Loucy (cell line): ENCODE results near the gene KSR2.

Experiments used
- H2AFZ ChIP-seq: fragments of 200-600 bp; sonication (generic); 2 replicates; pipeline ENCODE4 v1.6.0; 2016; ENCODE audit warnings: antibody characterized with exemption, mild to moderate bottlenecking, low read length, moderate library complexity
- H3F3A ChIP-seq: fragments of 200-600 bp; 2 replicates; pipeline ENCODE4 v1.6.0; 2016; ENCODE audit warnings: antibody characterized with exemption, low read depth, mild to moderate bottlenecking
- H3K27me3 ChIP-seq: fragments of 200-600 bp; sonication (generic); 2 replicates; pipeline ENCODE4 v1.6.1; 2014; ENCODE audit warnings: low read length, mild to moderate bottlenecking; ENCODE audit not compliant: insufficient read depth, poor library complexity, severe bottlenecking
- H3K36me3 ChIP-seq: fragments of 200-600 bp; sonication (generic); 2 replicates; pipeline ENCODE4 v1.6.1; 2016; ENCODE audit warnings: low read length; ENCODE audit not compliant: insufficient read depth
- H3K4me1 ChIP-seq: fragments of 200-600 bp; sonication (generic); 2 replicates; pipeline ENCODE4 v1.5.1; 2014; ENCODE audit warnings: low read length, mild to moderate bottlenecking; ENCODE audit not compliant: insufficient read depth, poor library complexity, severe bottlenecking
- H3K4me2 ChIP-seq: fragments of 200-600 bp; sonication (generic); 2 replicates; pipeline ENCODE4 v1.6.0; 2014; ENCODE audit warnings: antibody characterized with exemption, low read length, low read depth, mild to moderate bottlenecking; ENCODE audit not compliant: poor library complexity, severe bottlenecking
- H3K4me3 ChIP-seq: fragments of 200-600 bp; sonication (generic); 2 replicates; pipeline ENCODE4 v1.5.1; 2014; ENCODE audit warnings: low read length, mild to moderate bottlenecking, mixed read lengths; ENCODE audit not compliant: poor library complexity, severe bottlenecking
- H3K79me2 ChIP-seq: fragments of 200-600 bp; sonication (generic); 2 replicates; pipeline ENCODE4 v1.6.1; 2014; ENCODE audit warnings: low read length; ENCODE audit not compliant: insufficient read depth
- H3K9ac ChIP-seq: fragments of 200-600 bp; sonication (generic); 2 replicates; pipeline ENCODE4 v1.6.0; 2014; ENCODE audit warnings: mild to moderate bottlenecking, low read depth, low read length, moderate library complexity; ENCODE audit not compliant: poor library complexity, severe bottlenecking
- H3K9me2 ChIP-seq: fragments of 200-600 bp; sonication (generic); replicated peaks from 2 replicates; pipeline ENCODE4 v1.6.1; 2016; ENCODE audit warnings: low read depth, low read length, mixed read lengths
- H3K9me3 ChIP-seq: fragments of 200-600 bp; sonication (generic); 2 replicates; pipeline ENCODE4 v1.6.1; 2014; ENCODE audit warnings: mild to moderate bottlenecking, antibody characterized with exemption, low read length, low read depth; ENCODE audit not compliant: insufficient read depth
- H4K20me1 ChIP-seq: fragments of 200-600 bp; sonication (generic); 2 replicates; pipeline ENCODE4 v1.6.0; 2014; ENCODE audit warnings: antibody characterized with exemption, low read length, mild to moderate bottlenecking; ENCODE audit not compliant: insufficient read depth, poor library complexity, severe bottlenecking
- CTCF ChIP-seq: fragments of 200-600 bp; sonication (generic); conservative IDR thresholded peaks from 2 replicates; pipeline ENCODE4 v1.5.1; 2014; ENCODE audit warnings: mild to moderate bottlenecking, antibody characterized with exemption, low read length
- EZH2phosphoT487 ChIP-seq: fragments of 200-600 bp; IDR thresholded peaks from 2 replicates; pipeline ENCODE4 v1.6.1; 2018; ENCODE audit warnings: antibody characterized with exemption, mild to moderate bottlenecking, moderate library complexity, borderline replicate concordance

Gene KSR2

GRCh38 chr12:117699118-117699517, 269.7 kb downstream of the KSR2 start:
- Histone ChIP-seq H3K79me2 (no peaks in the 10 kb centered on the region), H3K9ac (no peak overlapping the region), H3K4me1 (no peaks in the 10 kb centered on the region), H3K9me2 (no peaks in the 10 kb centered on the region), H3K9me3 (no peaks in the 10 kb centered on the region), H3K36me3 (no peaks in the 10 kb centered on the region), H3K4me2 (no peak overlapping the region), H4K20me1 (no peaks in the 10 kb centered on the region), H3K4me3 (no peak overlapping the region), H3F3A (no peaks in the 10 kb centered on the region), H2AFZ (no peak overlapping the region), H3K27me3 (no peaks in the 10 kb centered on the region)
- TF ChIP-seq CTCF (no peak), EZH2phosphoT487 (no peak)

GRCh38 chr12:117695956-117696355, 272.8 kb downstream of the KSR2 start:
- Histone ChIP-seq H3K9me2 (no peaks in the 10 kb centered on the region), H3K4me3 (no peak overlapping the region), H3K79me2 (no peaks in the 10 kb centered on the region), H3K9ac (no peak overlapping the region), H3K4me2 (no peak overlapping the region), H2AFZ (no peak overlapping the region), H4K20me1 (no peaks in the 10 kb centered on the region), H3K4me1 (no peaks in the 10 kb centered on the region), H3K9me3 (no peaks in the 10 kb centered on the region), H3K36me3 (no peaks in the 10 kb centered on the region), H3F3A (no peaks in the 10 kb centered on the region), H3K27me3 (no peaks in the 10 kb centered on the region)
- TF ChIP-seq EZH2phosphoT487 = no peak
- no peak for TF ChIP-seq CTCF

GRCh38 chr12:117692512-117692911, 276.3 kb downstream of the KSR2 start:
- Histone ChIP-seq H3K79me2 (no peaks in the 10 kb centered on the region), H3K36me3 (no peaks in the 10 kb centered on the region)
- no peak for TF ChIP-seq CTCF
- TF ChIP-seq EZH2phosphoT487 = no peak

More at GRCh38 chr12:117692512-117692911, 276.3 kb downstream of the KSR2 start:
- Histone ChIP-seq H3K4me1 (no peaks in the 10 kb centered on the region), H3K9me3 (peaks cover 3% of the 10 kb centered on the region; the same call in 1 of the 2 replicates), H3K4me3 (no peak overlapping the region), H3K9ac (no peak overlapping the region), H2AFZ (no peak overlapping the region), H4K20me1 (no peaks in the 10 kb centered on the region), H3K27me3 (no peaks in the 10 kb centered on the region), H3F3A (no peaks in the 10 kb centered on the region), H3K4me2 (no peak overlapping the region), H3K9me2 (no peaks in the 10 kb centered on the region)
